ENCODE measurements around the gene ZNF280D.

The ZNF280D gene

GRCh38 chr15:56587686-56588085, 145.6 kb downstream of the ZNF280D start:
- DNase-seq (ENCODE audit: low read depth in 1 of 2, low spot score in 1 of 2) = no peak
- TF ChIP-seq JUND (IDR thresholded peaks at IDR 0.05; ENCODE audit: low read depth) = no peak
- in situ Hi-C loops (cut with HindIII; ENCODE audit: low pct_unique_long_range_greater_than_20kb, low sequenced_read_pairs) = no loop called here

- TF ChIP-seq JUND (IDR thresholded peaks at IDR 0.05; ENCODE audit: low read depth) = no peak
- in situ Hi-C loops (cut with HindIII; ENCODE audit: low pct_unique_long_range_greater_than_20kb, low sequenced_read_pairs) = no loop called here
- DNase-seq (ENCODE audit: low read depth in 1 of 2, low spot score in 1 of 2) = no peak
Measured at GRCh38 chr15:56586206-56586605, 147.1 kb downstream of the ZNF280D start.

GRCh38 chr15:56582785-56583184, 150.5 kb downstream of the ZNF280D start:
- in situ Hi-C loops (cut with HindIII; ENCODE audit: low pct_unique_long_range_greater_than_20kb, low sequenced_read_pairs) = no loop called here
- TF ChIP-seq JUND (IDR thresholded peaks at IDR 0.05; ENCODE audit: low read depth) = no peak
- no peak for DNase-seq (ENCODE audit: low read depth in 1 of 2, low spot score in 1 of 2)
